Stimulated activated CD8-positive, alpha-beta memory T cell treated with anti-CD3 and anti-CD28 coated beads, Interleukin-15, amount 100 ng/mL, for 48 hours (primary cell): ENCODE results near the gene SVBP.
"Not testable (repeated sequence)": the region's sequence is repeated elsewhere in the genome, so short reads cannot be mapped to it uniquely, and the experiment has no call there.

Source experiments
- DNase-seq, 2 donors: peaks; one replicate each; pipeline ENCODE4 v3.0.0-alpha.2; 2020; ENCODE audit warnings: low read depth in 2 of 2

SVBP gene, protein sequence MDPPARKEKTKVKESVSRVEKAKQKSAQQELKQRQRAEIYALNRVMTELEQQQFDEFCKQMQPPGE

GRCh38 chr1:42816585-42817439, at the start of gene SVBP, which contains the start of gene ERMAP:
TSS of gene SVBP (minus strand) at chr1:42817397. CDS start at chr1:42816544, 853 bp downstream.
TSS of gene ERMAP (plus strand) at chr1:42817122. CDS start at chr1:42830449, 13,327 bp downstream.
- peak; percentile 90 for DNase-seq

DNA sequence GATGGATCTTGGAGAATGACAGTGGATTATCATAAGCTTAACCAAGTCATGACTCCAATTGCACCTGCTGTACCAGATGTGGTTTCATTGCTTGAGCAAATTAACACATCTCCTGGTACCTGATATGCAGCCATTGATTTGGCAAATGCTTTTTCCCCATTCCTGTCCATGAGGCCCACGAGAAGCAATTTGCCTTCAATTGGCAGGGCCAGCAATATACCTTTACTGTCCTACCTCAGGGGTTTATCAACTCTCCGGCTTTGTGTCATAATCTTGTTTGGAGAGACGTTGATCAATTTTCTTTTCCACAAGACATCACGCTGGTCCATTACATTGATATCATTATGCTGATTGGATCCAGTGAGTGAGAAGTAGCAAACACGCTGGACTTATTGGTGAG, 49.4 kb upstream of the SVBP start:
- DNase-seq, result no peak

- no peak for DNase-seq
Observed at GRCh38 chr1:42861014-42861399, 43.8 kb upstream of the SVBP start.

DNA sequence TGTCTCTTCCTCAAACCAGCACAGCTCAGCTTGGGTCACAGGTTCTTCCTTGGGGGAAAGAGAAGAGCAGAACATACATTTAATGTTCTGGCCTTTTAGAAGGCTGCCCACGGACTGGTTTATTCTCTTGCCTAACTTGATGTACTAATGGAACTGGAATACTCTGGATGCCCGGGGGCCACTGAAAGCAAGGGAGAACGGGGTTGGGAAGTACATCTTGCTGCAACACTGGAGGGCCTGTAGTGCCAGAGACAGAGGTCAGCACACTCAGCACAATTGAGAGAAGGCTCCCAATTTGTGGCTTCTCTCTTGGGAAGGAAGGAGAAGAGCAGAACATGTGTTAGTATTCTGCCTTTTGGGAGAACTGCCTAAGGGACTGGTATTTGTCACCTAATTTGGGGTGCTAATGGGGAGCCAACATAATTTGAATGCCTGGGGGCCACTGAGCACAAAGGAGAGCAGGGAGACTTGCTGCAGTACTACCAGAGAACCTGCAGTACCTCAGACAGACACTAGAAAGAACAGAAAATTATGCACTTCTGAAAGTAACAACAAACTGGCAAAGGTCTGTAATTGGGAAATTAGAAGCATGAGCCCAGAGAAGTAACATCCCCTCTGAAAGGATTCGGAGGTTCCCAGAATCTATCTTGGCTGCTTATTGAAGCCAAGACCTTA, 43.3 kb upstream of the SVBP start:
- no peak for DNase-seq

- DNase-seq, result not testable (repeated sequence)
Observed at GRCh38 chr1:42859366-42859765, 42.2 kb upstream of the SVBP start.

- not testable (repeated sequence) for DNase-seq
Observed at GRCh38 chr1:42856554-42856953, 39.4 kb upstream of the SVBP start.

- no peak for DNase-seq
Observed at GRCh38 chr1:42853116-42853884, 36.1 kb upstream of the SVBP start.

DNA sequence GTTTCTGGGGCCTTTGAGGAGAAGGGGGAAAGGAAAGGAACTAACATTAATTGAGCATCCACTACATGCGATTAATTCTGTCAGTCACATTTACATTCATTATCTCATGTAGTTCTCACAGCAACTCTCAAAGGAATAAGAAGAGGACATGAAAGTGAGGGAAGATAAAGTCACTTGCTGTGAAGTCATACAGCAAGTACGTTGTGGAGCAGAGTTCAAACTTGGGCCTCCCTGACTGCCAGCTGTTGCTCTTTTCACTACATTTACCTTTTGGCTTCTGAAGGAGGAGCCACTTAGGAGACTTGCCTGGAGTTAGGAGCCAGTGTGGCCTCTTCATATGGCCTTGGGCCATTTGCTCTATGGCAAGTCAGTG, 35.4 kb upstream of the SVBP start:
- DNase-seq, result no peak

DNA sequence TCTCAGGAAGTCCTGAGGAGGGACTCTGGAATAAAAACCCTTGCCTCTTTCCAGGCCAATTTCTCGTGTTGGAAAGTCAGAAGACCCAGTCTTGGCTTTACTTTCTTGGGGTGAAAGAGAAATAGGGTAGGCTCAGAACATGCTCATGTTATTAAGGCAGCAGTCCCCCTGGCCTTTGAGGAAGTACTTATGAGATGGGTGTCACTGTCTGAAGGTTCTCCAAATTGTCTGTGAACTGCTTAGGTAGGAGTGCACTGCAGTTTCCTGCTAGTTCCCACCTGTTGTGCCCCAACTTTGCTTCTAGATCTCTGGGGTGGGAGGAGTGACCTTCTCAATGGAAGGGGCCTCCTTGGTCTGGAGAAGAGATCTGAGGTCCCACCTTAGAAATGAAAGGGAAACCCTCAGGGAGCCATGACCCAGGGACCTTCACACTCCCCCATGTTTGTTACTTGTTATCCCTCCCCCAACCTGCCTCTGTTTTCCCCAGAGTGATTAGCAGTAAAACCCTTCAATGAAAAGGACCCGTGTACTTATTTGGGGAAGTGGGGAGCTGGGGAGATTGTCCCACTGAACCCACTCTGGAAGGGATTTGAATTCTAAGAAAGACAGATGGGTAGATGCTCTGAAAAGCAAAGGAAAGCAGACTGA, 34.9 kb upstream of the SVBP start:
- no peak for DNase-seq

DNA sequence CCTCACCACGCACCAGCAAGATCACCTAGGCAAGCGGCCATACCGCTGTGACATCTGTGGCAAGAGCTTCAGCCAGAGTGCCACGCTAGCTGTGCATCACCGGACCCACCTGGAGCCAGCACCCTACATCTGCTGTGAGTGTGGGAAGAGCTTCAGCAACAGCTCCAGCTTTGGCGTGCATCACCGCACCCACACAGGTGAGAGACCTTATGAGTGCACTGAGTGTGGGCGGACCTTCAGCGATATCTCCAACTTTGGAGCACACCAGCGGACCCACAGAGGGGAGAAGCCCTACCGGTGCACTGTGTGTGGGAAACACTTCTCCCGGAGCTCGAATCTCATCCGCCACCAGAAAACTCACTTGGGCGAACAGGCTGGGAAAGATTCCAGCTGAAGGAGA, 34.2 kb upstream of the SVBP start:
- DNase-seq, result no peak

- no peak for DNase-seq
Observed at GRCh38 chr1:42849944-42850343, 32.7 kb upstream of the SVBP start.

DNA sequence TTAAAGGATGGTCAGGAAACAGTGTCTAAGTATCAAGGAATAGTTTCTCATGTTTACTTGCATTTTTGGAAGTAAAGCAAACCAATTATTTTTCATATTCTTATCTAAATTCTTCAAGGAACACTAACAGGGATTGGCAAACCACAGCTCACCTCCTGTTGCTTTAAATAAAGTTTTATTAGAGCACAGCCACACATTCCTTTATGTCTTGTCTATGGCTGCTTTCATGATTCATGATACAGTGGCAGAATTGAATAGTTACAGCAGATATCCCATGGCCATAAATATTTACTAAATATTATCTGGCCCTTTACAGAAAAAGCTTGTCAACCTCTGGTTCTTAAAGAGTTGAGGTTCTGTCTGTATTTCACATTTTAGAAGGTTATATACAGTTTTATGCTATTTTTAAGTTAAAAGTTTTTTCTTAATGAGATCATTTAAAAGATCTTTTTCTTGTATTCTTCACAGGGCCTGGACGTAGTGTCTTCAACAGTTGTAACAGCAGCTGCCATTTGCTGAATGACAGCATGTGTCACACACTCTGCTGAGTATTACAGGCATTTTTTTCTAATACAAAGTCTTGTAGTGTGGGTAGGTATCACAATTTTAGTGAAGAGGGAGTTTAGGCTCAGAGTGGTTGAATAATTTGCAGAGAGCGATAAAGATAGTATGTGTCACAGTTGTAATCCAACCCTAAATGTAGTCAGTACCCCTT, 31.8 kb upstream of the SVBP start:
- DNase-seq, result no peak

DNA sequence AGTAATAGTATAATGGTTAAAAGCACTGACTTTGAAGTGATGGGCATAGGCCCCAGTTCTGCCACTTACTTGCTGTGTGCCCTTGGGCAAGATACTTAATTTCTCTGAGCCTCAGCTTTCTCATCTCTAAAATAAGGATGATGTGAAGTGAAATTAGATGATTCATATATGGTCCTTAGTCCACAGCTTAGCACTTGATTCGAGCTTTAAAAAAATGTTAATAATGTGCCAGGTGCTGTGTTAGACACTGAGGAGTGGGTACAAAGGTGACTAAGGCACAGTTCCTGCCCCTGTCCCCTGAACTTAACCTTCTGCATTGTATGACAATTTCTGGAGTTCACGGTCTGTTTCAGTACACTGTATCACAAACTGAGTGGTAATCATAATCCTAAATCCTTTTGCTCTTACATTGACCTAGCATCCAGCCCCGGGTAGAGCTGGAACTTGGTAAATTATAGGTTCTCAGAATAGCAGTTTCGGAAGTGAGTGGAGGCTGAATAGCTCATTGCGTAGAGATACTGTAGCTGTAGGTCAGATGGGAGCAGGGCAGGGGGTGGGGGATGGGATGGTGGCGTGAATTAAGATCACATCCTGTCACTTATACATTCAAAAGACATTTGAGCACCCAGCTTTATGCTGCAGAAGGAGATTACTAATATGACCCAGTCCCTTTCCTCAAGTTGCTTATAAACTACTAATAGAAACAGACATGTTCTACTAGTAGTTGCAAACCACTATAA, 30.7 kb upstream of the SVBP start:
- DNase-seq, result no peak

DNA sequence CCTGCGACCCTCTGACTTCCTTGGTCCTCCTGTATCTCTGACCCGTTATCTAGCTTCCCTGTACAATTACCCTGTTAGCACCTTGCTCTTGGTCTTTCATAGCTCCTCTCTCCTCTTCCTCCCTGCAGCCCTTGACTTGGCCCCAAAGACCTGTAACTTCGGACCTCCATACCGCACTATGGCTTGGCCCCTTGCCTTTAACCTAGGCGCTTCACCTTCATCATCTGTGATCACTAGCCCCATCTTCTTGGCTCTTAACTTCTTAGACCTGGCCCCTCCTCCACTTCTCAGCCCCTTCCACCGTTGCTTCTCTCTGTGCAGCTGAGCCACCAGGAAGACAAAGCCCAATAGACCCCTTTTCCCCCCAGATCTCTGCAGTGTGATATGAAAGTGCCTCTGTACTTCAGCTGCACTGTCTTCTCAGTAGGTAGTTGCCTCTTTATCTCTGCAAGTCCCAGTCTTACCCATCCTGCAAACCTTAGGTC, 30.0 kb upstream of the SVBP start:
- DNase-seq, result no peak

DNA sequence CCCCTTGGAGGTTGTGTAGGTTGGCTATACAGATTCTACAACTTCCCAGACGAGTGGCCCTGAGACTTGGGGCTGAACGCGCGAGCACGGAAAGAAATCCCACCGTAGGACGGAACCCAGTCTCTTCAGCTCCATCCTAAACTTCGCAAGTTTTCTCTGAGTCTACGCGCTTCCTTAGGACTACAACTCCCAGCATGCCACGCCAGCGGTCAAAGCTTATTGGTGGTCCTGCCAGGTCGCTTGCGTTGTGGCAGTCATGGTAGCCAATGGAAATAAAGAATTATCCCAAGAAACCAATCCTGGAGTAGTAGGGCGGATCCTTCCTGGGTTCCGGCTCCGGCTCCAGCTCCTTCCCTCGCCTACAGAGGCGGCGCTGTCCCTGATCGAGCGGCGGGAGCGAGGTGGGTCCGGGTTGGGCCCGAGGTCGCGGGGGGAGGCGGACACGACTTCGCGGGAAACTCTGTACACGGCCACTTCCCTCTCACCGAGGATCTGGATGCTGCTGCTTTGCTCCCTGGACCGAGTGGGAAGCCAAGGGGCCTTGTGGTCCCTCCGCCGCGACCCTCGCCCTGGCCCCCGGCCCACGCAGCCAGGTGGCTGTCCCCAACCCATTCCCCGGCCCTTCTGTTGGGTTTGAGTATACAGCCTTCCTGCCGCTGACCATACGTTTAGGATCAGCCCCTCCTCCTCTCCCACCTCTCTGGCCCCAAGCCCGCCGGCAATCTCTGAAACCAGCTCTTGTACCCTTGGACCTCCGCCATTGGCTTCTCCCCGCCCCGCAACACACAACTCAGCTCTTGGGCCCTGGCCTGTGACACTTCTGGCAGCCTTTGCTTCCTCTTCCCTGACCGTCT, 29.3 kb upstream of the SVBP start, which contains the start of gene ZNF691:
TSS of gene ZNF691 (plus strand) at position 357 of the 854 bp plus-strand sequence. CDS start 3,046 bp downstream, outside the sequence.
- DNase-seq, result peak; percentile 81 to 84

DNA sequence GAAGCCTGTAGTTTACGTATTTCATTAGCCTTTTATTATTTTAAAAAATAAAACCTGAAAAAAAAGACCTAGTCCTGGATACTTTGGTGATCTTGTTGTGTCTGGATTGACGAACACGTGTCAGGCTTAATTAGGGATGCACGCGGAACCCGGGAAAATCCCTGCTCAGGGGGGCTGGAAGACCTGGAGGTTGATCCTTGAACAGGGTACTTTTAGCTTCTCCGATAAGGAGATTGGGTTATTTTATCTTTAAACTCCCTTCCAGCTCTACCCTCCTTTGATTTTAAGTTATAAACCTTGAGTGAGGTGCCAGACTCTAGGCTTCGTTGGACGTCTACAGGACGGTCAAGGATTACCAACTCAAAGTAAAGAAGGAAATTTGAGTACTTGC, 28.7 kb upstream of the SVBP start:
- DNase-seq, result no peak

GRCh38 chr1:42845193-42845592, 28.0 kb upstream of the SVBP start:
- DNase-seq, result no peak

- DNase-seq, result no peak
Observed at GRCh38 chr1:42844592-42845140, 27.5 kb upstream of the SVBP start.
